ENCODE data around the gene LIMS1.

- TF ChIP-seq GATA2 (IDR thresholded peaks at IDR 0.05; ENCODE audit: low read depth, low read length) (no peak), GATA3 (IDR thresholded peaks at IDR 0.05; ENCODE audit: low read depth, low read length) (no peak)
Observed at GRCh38 chr2:108612514-108613183, 78.4 kb downstream of the LIMS1 start.
